ENCODE results near the gene RHOT2. TPM values are rescaled to one million over a fixed set of nuclear protein-coding genes. Genes with fewer than 3 reads are reported as not detected.

RHOT2 gene
- total and polyA plus RNA-seq, 9 of the 15 experiments (the other 6 are each of a cell fraction or from before 2014, with no cell fraction given), result 5.0 to 373 (median 112) TPM

DNA sequence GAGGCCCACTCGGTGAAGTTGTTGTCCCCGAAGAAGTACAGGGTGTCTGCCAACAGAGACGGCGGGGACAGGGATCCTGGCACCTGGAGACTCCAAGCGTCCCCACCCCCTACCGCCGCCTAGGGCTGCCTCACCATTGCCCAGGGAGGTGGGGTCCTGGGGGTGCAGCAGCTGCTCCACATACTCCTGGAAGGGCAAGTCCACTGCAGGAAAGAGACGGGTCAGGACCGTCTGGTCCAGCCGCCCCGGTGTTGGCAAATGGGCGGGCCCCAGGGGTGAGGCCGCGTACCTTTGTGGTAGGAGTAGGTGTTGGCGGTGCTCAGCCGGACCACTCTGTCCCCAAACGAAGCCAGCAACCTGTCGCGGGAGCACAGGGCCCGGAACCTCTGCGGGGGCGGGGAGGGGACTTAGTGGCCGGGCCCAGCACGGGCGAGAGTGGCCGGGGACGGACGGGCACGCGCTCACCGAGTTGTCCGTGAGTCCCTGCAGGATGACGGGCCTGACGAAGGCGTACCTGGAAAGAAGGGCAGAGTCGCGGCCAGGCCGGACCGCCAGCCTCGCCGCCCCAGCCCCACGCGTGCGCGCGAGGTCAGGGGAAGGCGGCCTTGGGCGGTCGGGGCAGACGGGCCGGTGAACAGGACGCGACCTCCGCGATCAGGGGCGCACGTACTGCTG lies 15.6 kb downstream of the RHOT2 start (continued):
- no peak for TF ChIP-seq BRCA1 (IDR thresholded peaks at IDR 0.05)
- TF ChIP-seq BRCA1 (CRISPR knock-in tag; IDR thresholded peaks at IDR 0.05), result no peak
- no peak for TF ChIP-seq HDAC6 (IDR thresholded peaks at IDR 0.05; ENCODE audit: low read depth, low read length)
- no peak for TF ChIP-seq NR2F6 (CRISPR knock-in tag; IDR thresholded peaks at IDR 0.05)
- no peak for TF ChIP-seq RFX1 (IDR thresholded peaks at IDR 0.05)
- TF ChIP-seq ELF2 (CRISPR knock-in tag; IDR thresholded peaks at IDR 0.05), result peak; percentile 18; the same call in 1 of the 2 replicates
- no peak for TF ChIP-seq NCOA2 (IDR thresholded peaks at IDR 0.05; ENCODE audit: partially characterized antibody in 2 of 2)
- peak; percentile 2 for TF ChIP-seq HNRNPLL (IDR thresholded peaks at IDR 0.05; ENCODE audit: low read depth, low read length, poor library complexity, severe bottlenecking)
- TF ChIP-seq NFE2 (IDR thresholded peaks at IDR 0.05; ENCODE audit: low read depth), result no peak
- no peak for TF ChIP-seq STAT5B (CRISPR knock-in tag; IDR thresholded peaks at IDR 0.05)
- TF ChIP-seq, protein P1, sequence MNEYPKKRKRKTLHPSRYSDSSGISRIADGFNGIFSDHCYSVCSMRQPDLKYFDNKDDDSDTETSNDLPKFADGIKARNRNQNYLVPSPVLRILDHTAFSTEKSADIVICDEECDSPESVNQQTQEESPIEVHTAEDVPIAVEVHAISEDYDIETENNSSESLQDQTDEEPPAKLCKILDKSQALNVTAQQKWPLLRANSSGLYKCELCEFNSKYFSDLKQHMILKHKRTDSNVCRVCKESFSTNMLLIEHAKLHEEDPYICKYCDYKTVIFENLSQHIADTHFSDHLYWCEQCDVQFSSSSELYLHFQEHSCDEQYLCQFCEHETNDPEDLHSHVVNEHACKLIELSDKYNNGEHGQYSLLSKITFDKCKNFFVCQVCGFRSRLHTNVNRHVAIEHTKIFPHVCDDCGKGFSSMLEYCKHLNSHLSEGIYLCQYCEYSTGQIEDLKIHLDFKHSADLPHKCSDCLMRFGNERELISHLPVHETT (CRISPR knock-in tag; conservative IDR thresholded peaks at IDR 0.05 in 1 of 2, IDR thresholded peaks at IDR 0.05 in 1 of 2), result no peak
- TF ChIP-seq MIER1 (IDR thresholded peaks at IDR 0.05; ENCODE audit: low read depth), result no peak
- TF ChIP-seq EZH2 (IDR thresholded peaks at IDR 0.05; ENCODE audit: borderline replicate concordance, low read depth, low read length), result no peak
- TF ChIP-seq ZNF830 (CRISPR knock-in tag; IDR thresholded peaks at IDR 0.05), result peak; percentile 89; the same call in 1 of the 2 replicates
- TF ChIP-seq, protein P2, sequence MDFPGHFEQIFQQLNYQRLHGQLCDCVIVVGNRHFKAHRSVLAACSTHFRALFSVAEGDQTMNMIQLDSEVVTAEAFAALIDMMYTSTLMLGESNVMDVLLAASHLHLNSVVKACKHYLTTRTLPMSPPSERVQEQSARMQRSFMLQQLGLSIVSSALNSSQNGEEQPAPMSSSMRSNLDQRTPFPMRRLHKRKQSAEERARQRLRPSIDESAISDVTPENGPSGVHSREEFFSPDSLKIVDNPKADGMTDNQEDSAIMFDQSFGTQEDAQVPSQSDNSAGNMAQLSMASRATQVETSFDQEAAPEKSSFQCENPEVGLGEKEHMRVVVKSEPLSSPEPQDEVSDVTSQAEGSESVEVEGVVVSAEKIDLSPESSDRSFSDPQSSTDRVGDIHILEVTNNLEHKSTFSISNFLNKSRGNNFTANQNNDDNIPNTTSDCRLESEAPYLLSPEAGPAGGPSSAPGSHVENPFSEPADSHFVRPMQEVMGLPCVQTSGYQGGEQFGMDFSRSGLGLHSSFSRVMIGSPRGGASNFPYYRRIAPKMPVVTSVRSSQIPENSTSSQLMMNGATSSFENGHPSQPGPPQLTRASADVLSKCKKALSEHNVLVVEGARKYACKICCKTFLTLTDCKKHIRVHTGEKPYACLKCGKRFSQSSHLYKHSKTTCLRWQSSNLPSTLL (IDR thresholded peaks at IDR 0.05), result no peak
- TF ChIP-seq, protein P3, sequence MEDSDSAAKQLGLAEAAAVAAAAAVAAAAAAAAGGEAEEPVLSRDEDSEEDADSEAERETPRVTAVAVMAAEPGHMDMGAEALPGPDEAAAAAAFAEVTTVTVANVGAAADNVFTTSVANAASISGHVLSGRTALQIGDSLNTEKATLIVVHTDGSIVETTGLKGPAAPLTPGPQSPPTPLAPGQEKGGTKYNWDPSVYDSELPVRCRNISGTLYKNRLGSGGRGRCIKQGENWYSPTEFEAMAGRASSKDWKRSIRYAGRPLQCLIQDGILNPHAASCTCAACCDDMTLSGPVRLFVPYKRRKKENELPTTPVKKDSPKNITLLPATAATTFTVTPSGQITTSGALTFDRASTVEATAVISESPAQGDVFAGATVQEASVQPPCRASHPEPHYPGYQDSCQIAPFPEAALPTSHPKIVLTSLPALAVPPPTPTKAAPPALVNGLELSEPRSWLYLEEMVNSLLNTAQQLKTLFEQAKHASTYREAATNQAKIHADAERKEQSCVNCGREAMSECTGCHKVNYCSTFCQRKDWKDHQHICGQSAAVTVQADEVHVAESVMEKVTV (CRISPR knock-in tag; IDR thresholded peaks at IDR 0.05), result no peak
- TF ChIP-seq RBM25 (IDR thresholded peaks at IDR 0.05; ENCODE audit: low read depth, low read length, severe bottlenecking), result no peak
- TF ChIP-seq ZKSCAN1 (IDR thresholded peaks at IDR 0.05; ENCODE audit: low read depth, low read length), result no peak
- TF ChIP-seq HNRNPL (IDR thresholded peaks at IDR 0.05; ENCODE audit: low read depth, low read length), result 0 out of 2 replicates have a peak, but pooled peaks have one; percentile 50
- no peak for TF ChIP-seq ZNF217 (CRISPR knock-in tag; IDR thresholded peaks at IDR 0.05)
- no peak for TF ChIP-seq DMBX1 (CRISPR knock-in tag; IDR thresholded peaks at IDR 0.05; ENCODE audit: borderline replicate concordance)
- no peak for TF ChIP-seq ZSCAN29 (IDR thresholded peaks at IDR 0.05)
- TF ChIP-seq, protein P4, sequence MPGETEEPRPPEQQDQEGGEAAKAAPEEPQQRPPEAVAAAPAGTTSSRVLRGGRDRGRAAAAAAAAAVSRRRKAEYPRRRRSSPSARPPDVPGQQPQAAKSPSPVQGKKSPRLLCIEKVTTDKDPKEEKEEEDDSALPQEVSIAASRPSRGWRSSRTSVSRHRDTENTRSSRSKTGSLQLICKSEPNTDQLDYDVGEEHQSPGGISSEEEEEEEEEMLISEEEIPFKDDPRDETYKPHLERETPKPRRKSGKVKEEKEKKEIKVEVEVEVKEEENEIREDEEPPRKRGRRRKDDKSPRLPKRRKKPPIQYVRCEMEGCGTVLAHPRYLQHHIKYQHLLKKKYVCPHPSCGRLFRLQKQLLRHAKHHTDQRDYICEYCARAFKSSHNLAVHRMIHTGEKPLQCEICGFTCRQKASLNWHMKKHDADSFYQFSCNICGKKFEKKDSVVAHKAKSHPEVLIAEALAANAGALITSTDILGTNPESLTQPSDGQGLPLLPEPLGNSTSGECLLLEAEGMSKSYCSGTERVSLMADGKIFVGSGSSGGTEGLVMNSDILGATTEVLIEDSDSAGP (CRISPR knock-in tag; IDR thresholded peaks at IDR 0.05), result no peak

Data from K562 (cell line).